Measurements from ENCODE around the gene ITGAD. TPM values are rescaled to one million over a fixed set of nuclear protein-coding genes. Genes with fewer than 3 reads are reported as not detected.

Gene ITGAD
- total RNA-seq, 1 experiment from 2014 or later: not detected

DNA sequence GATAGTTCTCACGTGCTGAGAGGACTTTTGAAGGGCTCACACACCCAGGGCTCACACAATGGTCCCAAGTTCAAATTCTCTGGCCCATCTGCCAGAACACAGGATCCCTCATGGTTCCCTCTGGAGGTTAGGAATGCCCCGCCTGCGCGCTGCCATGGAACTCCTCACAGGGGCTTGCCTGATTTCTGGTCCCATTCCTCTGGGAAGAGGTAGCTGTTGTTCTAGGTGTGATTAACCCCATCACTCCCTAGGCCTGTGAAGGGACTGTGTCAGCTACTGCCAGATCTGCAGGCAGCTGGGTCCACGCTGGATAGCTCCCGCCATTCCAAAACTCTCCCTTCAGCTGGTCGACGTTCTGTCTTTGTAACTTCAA lies 63.8 kb downstream of the ITGAD start:
- DNase-seq (ENCODE audit: low read depth in 1 of 2, low spot score in 2 of 2): no peak
- no peaks in the 10 kb centered on the region for H3K9me3 ChIP-seq (replicated peaks)
- no peak overlapping the region for H3K27ac ChIP-seq
- H3K4me3 ChIP-seq: no peak overlapping the region
- peaks cover 37% of the 10 kb centered on the region for H3K4me1 ChIP-seq (replicated peaks)
- no peaks in the 10 kb centered on the region for H3K27me3 ChIP-seq (replicated peaks)
- peaks cover 17% of the 10 kb centered on the region for H3K36me3 ChIP-seq

DNA sequence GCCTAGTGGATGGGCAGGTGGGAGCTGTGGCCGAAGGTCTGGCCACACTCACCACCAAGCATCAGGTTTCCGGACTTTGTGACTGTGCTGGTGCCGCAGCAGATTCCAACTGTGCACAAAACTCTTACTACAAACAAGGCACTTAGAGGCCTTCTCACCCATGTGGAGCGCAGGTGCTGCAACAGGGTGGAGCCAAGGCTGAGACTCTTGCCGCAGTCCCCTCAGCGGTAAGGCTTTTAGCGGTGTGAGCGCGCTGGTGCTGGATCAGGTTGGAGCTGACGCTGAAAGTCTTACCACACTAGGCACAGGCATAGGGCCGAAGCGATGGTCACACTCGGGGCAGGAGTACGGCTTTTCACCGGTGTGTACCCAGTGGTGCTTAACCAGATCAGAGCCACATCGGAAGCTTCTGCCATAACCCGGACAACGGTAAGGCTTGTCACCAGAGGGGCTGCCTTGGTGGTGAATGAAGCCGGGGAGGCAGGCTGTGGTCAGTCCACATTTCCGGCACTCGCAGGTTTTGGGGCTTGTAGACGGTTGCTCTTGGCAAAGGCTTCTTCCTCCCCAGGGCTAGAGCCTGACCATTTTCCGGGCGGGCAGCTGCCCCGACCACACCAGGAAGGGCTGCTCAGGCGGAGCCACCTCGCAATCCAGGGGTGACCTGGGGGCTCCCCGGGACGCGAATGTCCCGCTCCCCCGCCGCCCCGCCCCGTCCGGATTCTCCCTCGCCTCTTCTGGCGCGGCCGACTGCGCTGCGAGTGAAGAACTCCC lies 65.1 kb downstream of the ITGAD start:
- DNase-seq (ENCODE audit: low read depth in 1 of 2, low spot score in 2 of 2): peak in 1 of 2 experiments; percentile 49
- Histone ChIP-seq H3K27ac (peak overlapping the region; percentile 100), H3K4me1 (replicated peaks) (peaks cover 24% of the 10 kb centered on the region), H3K36me3 (peaks cover 23% of the 10 kb centered on the region), H3K4me3 (peak overlapping the region; percentile 84), H3K9me3 (replicated peaks) (no peaks in the 10 kb centered on the region), H3K27me3 (replicated peaks) (no peaks in the 10 kb centered on the region)

DNA sequence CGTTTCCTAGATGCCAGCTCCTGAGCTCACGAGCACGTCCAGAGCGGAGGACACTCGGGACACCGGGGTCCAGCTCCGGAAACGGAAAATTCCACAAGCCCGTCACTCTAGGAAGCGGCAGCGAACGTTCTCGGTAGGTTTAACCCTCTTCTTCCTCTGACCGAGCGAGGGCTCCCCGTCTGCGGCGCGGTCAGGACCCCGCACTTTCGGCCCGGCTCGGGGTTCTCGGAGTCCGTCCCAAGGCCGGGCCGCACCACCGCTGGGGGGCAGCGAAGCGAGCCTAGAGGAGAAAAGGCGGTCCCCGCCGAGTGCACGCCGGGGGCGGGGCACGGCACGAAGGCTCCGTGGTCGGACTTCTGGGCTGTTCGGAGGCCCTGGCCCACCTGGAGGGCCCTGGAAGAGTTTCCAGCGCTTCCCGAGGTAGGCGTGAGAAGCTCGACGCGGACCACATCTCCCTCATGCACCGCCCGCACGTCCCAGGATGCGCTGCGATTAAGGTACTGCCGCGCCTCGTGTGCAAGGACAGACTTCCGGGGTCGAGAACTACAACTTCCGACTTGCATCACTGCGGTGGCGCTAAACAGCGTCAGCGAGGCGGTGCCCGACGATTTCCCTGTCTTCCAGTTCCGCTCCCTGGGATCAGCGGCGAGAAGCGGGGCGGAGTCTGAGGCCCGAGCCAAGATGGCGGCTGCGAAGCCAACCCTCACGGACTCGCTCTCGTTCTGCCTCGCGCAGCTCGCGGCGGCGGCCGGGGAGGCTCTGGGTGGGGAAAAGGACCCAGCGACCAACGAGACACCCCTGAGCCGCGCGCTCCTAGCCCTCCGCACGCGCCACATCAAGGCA lies 65.9 kb downstream of the ITGAD start, which contains the start of gene ARMC5:
ARMC5 (plus strand) TSS at position 658 of the 843 bp plus-strand sequence; CDS start at position 682, 24 bp downstream.
- peaks cover 20% of the 10 kb centered on the region for H3K4me1 ChIP-seq (replicated peaks)
- H3K36me3 ChIP-seq: peaks cover 23% of the 10 kb centered on the region
- H3K27ac ChIP-seq: peak within 1 kb of the TSS; percentile 100
- H3K9me3 ChIP-seq (replicated peaks): no peaks in the 10 kb centered on the region
- peak; percentile 98 to 99 for DNase-seq (ENCODE audit: low read depth in 1 of 2, low spot score in 2 of 2)
- H3K27me3 ChIP-seq (replicated peaks): no peaks in the 10 kb centered on the region
- H3K4me3 ChIP-seq: peak within 1 kb of the TSS; percentile 84

DNA sequence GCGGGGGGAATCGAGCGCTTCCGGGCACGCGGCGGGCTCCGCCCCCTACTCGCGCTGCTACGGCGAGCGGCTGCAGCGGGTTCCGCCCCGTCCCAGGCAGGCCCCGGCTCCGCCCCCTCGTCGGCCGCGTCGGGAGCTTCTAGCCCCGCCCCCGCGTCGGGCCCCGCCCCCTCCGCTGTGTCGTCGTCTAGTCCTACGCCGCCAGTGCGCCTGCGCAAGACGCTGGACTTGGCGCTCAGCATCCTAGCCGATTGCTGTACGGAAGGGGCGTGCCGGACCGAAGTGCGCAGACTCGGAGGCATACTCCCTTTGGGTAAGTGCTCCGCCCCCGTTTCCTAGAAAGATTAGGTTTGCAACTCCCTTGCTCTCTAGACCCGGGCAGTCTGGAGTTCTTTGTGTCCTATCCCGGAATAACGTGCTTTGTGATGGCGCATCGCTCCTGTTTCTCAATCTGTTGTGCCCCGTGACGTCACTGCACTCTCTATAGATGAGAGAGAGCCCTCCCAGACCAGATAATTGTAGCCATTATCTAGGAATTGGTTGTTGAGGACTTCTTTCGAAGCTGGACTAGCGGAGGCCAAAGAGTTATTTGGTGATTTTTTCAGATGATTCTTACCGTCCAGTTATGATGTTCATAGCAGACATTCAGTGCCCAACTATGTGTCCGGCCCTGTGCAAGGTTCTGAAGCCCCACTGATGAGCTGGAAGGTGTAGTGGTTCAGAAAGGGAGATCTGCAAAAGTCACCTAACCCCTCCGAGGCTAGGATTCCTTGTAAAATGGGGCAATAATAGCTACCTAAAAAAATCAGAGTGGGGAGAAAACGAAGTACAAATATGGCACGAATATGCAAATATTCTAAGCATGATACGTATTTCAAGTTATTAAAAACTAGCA lies 66.8 kb downstream of the ITGAD start:
- H3K27ac ChIP-seq: peak overlapping the region; percentile 100
- H3K36me3 ChIP-seq: peaks cover 25% of the 10 kb centered on the region
- DNase-seq (ENCODE audit: low read depth in 1 of 2, low spot score in 2 of 2): peak; percentile 99 to 100
- peaks cover 20% of the 10 kb centered on the region for H3K4me1 ChIP-seq (replicated peaks)
- H3K4me3 ChIP-seq: peak overlapping the region; percentile 84
- H3K27me3 ChIP-seq (replicated peaks): no peaks in the 10 kb centered on the region
- no peaks in the 10 kb centered on the region for H3K9me3 ChIP-seq (replicated peaks)

DNA sequence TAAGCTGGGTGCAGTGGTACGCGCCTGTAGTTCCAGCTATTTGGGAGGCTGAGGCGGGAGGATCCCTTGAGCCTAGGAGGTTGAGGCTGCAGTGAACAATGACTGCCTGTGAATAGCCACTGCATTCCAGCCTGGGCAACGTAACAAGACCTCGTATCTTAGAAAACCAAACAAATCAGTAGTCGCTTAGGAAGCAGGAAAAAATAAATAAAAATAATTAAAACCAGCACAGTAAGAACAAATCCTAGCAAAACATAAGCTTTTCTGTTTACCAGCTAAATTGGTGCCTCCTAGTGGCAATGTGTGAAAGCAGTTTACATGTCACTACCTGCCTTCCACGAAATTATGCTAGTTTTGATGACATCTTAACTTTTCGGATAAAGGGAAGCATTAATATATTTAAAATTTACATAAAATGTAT lies 67.5 kb downstream of the ITGAD start:
- peaks cover 20% of the 10 kb centered on the region for H3K4me1 ChIP-seq (replicated peaks)
- peak overlapping the region; percentile 84 for H3K4me3 ChIP-seq
- no peaks in the 10 kb centered on the region for H3K9me3 ChIP-seq (replicated peaks)
- peak; percentile 68 to 70 for DNase-seq (ENCODE audit: low read depth in 1 of 2, low spot score in 2 of 2)
- H3K27me3 ChIP-seq (replicated peaks): no peaks in the 10 kb centered on the region
- H3K36me3 ChIP-seq: peaks cover 30% of the 10 kb centered on the region
- H3K27ac ChIP-seq: peak overlapping the region; percentile 78

DNA sequence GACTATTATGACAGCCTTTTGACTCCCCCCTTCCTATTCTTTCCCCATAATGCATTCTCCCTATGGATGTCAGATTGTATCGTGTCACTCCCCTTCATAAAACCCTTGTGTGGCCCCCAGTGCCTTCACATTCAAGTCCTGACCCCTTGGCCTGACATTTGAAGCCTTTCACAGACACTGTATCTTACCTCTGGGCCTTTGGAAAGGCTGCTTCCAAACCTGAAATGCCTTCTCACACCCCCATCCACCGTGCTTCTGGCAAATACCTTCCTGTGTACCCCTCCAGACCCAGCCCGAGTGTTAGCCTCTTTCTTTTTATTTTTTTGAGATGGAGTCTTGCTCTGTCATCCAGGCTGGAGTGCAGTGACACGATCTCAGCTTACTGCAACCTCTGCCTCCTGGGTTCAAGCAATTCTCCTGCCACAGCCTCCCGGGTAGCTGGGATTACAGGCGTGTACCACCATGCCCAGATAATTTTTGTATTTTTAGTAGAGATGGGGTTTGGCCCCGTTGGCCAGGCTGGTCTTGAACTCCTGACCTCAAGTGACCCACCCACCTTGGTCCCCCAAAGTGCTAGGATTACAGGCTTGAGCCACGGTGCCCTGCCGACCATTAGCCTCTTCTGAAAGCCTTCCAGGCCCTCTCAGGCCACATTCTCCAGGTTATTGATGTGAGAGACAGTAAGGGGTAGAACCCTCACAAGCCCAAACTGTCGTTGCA lies 68.2 kb downstream of the ITGAD start:
- H3K4me1 ChIP-seq (replicated peaks): peaks cover 20% of the 10 kb centered on the region
- peaks cover 30% of the 10 kb centered on the region for H3K36me3 ChIP-seq
- no peak overlapping the region for H3K27ac ChIP-seq
- H3K27me3 ChIP-seq (replicated peaks): no peaks in the 10 kb centered on the region
- no peak overlapping the region for H3K4me3 ChIP-seq
- DNase-seq (ENCODE audit: low read depth in 1 of 2, low spot score in 2 of 2): no peak
- H3K9me3 ChIP-seq (replicated peaks): no peaks in the 10 kb centered on the region

DNA sequence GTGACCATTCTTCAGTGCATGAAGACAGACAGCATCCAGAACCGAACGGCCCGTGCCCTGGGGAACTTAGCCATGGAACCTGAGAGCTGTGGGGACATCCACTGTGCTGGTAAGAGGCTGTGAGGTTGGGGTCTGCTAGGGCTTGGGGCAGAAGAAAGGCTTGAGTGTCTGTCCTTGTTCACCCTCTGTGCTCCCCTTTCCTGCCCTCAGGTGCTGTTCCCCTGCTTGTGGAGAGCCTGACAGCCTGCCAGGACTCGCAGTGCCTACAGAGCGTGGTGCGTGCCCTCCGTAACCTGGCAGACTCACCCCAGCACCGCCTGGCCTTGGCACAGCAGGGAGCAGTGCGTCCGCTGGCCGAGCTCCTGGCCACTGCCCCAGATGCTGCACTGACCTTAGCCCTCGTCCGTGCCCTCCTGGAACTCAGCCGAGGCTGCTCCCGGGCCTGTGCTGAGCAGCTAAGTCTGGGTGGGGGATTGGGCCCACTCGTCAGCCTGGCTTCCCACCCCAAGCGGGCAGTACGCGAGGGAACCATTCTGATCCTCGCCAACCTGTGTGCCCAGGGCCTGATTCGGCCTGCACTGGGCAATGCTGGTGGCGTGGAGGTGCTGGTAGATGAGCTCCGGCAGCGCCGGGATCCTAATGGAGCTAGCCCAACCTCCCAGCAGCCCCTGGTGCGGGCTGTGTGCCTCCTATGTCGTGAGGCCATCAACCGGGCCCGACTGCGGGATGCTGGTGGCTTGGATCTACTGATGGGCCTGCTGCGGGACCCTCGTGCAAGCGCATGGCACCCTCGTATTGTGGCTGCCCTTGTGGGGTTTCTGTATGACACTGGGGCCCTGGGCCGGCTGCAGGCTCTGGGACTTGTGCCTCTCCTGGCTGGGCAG lies 69.0 kb downstream of the ITGAD start:
- Histone ChIP-seq H3K4me3 (no peak overlapping the region), H3K4me1 (replicated peaks) (peaks cover 19% of the 10 kb centered on the region), H3K27me3 (replicated peaks) (no peaks in the 10 kb centered on the region), H3K27ac (no peak overlapping the region), H3K36me3 (peaks cover 25% of the 10 kb centered on the region), H3K9me3 (replicated peaks) (no peaks in the 10 kb centered on the region)
- DNase-seq (ENCODE audit: low read depth in 1 of 2, low spot score in 2 of 2): no peak

DNA sequence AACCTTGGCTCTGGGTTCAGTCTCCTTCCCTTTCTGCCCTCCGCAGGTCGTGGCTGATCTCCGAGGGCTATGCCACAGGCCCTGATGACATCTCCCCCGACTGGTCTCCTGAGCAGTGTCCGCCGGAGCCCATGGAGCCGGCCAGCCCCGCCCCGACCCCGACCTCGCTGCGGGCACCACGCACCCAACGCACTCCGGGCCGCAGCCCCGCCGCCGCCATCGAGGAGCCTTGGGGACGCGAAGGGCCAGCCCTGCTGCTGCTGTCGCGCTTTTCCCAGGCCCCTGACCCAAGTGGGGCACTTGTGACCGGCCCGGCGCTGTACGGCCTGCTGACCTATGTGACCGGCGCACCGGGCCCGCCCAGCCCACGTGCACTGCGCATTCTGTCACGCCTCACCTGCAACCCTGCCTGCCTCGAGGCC lies 71.2 kb downstream of the ITGAD start:
- H3K27me3 ChIP-seq (replicated peaks): no peaks in the 10 kb centered on the region
- no peak overlapping the region for H3K27ac ChIP-seq
- no peaks in the 10 kb centered on the region for H3K9me3 ChIP-seq (replicated peaks)
- DNase-seq (ENCODE audit: low read depth in 1 of 2, low spot score in 2 of 2): no peak
- peaks cover 7% of the 10 kb centered on the region for H3K4me1 ChIP-seq (replicated peaks)
- no peak overlapping the region for H3K4me3 ChIP-seq
- peaks cover 20% of the 10 kb centered on the region for H3K36me3 ChIP-seq

DNA sequence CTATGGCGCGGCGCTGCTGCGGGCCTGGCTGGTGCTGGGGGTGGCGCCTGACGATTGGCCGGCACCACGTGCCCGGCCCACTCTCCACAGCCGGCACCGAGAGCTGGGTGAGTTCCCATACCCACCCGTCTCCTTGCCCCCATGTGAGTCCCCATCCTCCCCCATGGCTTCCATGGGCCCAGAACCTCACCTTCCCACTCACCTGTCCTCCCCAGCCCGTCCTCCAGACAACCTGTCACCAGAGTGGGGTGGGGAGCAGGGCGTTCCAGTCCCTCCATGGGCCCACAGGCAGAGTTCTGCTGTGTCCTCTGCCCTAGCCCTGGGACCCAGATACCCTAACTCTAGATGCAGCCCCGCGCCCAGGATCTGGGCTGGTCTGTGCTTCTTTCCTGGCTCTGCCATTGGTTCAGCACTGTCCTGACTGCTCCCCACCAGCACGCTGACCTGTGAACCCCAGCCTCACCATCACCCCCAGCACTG lies 71.7 kb downstream of the ITGAD start:
- Histone ChIP-seq H3K27me3 (replicated peaks) (no peaks in the 10 kb centered on the region), H3K4me1 (replicated peaks) (peaks cover 7% of the 10 kb centered on the region), H3K27ac (no peak overlapping the region), H3K36me3 (peaks cover 18% of the 10 kb centered on the region), H3K4me3 (no peak overlapping the region), H3K9me3 (replicated peaks) (no peaks in the 10 kb centered on the region)
- no peak for DNase-seq (ENCODE audit: low read depth in 1 of 2, low spot score in 2 of 2)

DNA sequence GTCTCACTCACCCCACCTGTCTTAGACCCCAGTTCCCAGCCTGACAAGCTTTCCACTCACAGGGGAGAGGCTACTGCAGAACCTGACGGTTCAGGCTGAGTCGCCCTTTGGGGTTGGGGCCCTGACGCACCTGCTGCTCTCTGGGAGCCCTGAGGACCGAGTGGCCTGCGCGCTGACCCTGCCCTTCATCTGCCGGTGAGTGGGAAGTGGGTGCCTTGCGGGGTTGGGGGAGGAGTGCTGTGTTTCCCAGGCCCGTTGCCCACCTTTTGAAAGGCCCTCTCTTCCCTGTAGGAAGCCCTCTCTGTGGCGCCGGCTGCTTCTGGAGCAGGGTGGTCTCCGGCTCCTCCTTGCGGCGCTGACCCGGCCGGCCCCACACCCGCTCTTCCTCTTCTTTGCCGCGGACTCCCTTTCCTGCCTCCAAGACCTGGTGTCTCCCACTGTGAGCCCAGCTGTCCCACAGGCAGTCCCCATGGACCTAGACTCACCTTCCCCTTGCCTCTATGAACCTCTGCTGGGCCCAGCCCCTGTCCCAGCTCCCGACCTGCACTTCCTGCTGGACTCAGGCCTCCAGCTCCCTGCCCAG lies 72.7 kb downstream of the ITGAD start:
- Histone ChIP-seq H3K36me3 (peaks cover 18% of the 10 kb centered on the region), H3K9me3 (replicated peaks) (no peaks in the 10 kb centered on the region), H3K27me3 (replicated peaks) (no peaks in the 10 kb centered on the region), H3K27ac (no peak overlapping the region), H3K4me1 (replicated peaks) (peaks cover 6% of the 10 kb centered on the region), H3K4me3 (no peak overlapping the region)
- no peak for DNase-seq (ENCODE audit: low read depth in 1 of 2, low spot score in 2 of 2)

DNA sequence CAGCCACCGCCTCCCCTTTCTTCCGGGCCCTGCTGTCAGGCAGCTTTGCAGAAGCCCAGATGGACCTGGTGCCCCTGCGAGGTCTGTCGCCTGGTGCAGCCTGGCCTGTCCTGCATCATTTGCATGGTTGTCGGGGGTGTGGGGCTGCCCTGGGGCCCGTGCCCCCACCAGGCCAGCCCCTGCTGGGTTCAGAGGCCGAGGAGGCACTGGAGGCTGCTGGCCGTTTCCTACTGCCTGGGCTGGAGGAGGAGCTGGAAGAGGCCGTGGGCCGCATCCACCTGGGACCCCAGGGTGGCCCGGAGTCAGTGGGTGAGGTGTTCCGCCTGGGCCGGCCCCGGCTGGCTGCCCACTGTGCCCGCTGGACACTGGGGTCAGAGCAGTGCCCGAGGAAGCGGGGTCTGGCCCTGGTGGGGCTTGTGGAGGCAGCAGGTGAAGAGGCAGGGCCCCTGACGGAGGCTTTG lies 73.3 kb downstream of the ITGAD start:
- Histone ChIP-seq H3K9me3 (replicated peaks) (no peaks in the 10 kb centered on the region), H3K4me1 (replicated peaks) (peaks cover 11% of the 10 kb centered on the region), H3K4me3 (no peak overlapping the region)

More for the DNA sequence above, 73.3 kb downstream of the ITGAD start:
- DNase-seq (ENCODE audit: low read depth in 1 of 2, low spot score in 2 of 2): no peak
- Histone ChIP-seq H3K27me3 (replicated peaks) (no peaks in the 10 kb centered on the region), H3K36me3 (peaks cover 18% of the 10 kb centered on the region), H3K27ac (no peak overlapping the region)

Data from SJSA1 (cell line).